ENCODE data around the gene PDXK.

DNA sequence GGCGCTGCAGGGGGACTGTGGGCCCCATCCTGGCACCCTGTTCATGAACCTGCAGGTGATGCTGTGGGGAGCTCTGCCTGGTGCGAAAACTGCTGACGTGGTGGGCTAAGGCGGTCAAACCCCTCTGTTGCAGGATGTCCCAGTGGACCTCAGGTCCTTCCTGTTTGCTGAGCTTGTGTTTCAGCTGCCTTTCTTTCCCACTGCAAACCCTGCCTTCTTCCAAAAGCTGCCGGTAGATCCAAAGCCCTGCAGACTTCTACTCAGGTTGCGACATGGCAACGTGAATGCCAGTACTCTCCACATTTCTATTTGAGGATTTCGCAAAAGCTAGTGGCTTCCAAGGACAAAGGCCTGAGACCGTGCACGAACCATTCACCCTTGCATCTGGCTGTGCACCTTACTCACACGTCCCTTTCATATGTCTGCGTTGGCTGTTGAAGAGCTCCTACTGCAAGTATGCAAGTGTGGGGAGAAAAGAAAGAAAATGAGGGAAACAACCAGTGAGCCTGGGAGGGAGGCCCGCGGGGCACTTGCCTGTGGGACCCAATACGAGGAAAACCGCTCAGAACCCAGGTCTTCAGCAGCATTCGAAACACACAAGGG, 64.3 kb downstream of the PDXK start:
- TF ChIP-seq POLR2A (IDR thresholded peaks at IDR 0.05; ENCODE audit: low read length) (no peak), GATA1 (IDR thresholded peaks at IDR 0.05; ENCODE audit: low read depth, low read length) (no peak)

Measured in erythroblast (primary cell).